ENCODE results near the gene VPS37C. TPM values are rescaled to one million over a fixed set of nuclear protein-coding genes. Genes with fewer than 3 reads are reported as not detected.

VPS37C gene
- total and polyA plus RNA-seq, 9 of the 15 experiments (the other 6 are each of a cell fraction or from before 2014, with no cell fraction given): 0.62 to 29.8 (median 11.5) TPM

- Histone ChIP-seq H3K79me2 (ENCODE audit: control insufficient read depth, insufficient read depth, low read length) (no peaks in the 10 kb centered on the region), H3K4me2 (ENCODE audit: insufficient read depth, low read length) (peak overlapping the region; percentile 47; the same call in 1 of the 2 replicates), H3K27ac (ENCODE audit: extremely low read depth, low read depth, low read length) (no peak overlapping the region; the same call in 2 of the 3 replicates), H3K4me1 (replicated peaks in 1 of 2; ENCODE audit: control insufficient read depth in 2 of 2, insufficient read depth in 2 of 2, low read length in 2 of 2) (peaks cover 0 to 20% of the 10 kb centered on the region in 2 experiments; a peak in 2 of 5 replicates), H3K27me3 (ENCODE audit: control insufficient read depth in 2 of 2, insufficient read depth in 2 of 2, low read length in 2 of 2) (peaks cover 16 to 23% of the 10 kb centered on the region in 2 experiments), H3K9ac (ENCODE audit: insufficient read depth in 1 of 2, low read depth in 2 of 2, low read length in 2 of 2) (peak overlapping the region in 1 of 2 experiments; percentile 3; a peak in 1 of 4 replicates), H4K20me1 (replicated peaks; ENCODE audit: control insufficient read depth, insufficient read depth, low read length) (peaks cover 10% of the 10 kb centered on the region), H2AFZ (ENCODE audit: low read depth, low read length) (no peak overlapping the region), H3K36me3 (ENCODE audit: control insufficient read depth, insufficient read depth, low read length) (peaks cover 18% of the 10 kb centered on the region; the same call in 2 of the 3 replicates), H3K9me1 (ENCODE audit: control insufficient read depth, insufficient read depth, low read length) (peaks cover 4% of the 10 kb centered on the region), H3K9me3 (replicated peaks; ENCODE audit: control insufficient read depth, insufficient read depth, low read depth, low read length) (no peaks in the 10 kb centered on the region), H3K4me3 (no peak overlapping the region)
- DNase-seq (ENCODE audit: extremely low read depth in 1 of 4, low spot score in 3 of 4) (peak; percentile 91 to 94 (median 94)), ATAC-seq (peak; percentile 98), FAIRE-seq (peak; percentile 96)
- 36% methylated on average over 29 of the region's 33 CpGs for WGBS (ENCODE audit: insufficient coverage, low coverage, missing lambda C conversion rate)
- in situ Hi-C loops (cut with MboI) (no loop called here), intact Hi-C loops (cut with micrococcal nuclease) (loop anchor here (1.0 to 5.0 kb wide), 6 partner anchors 43 to 353 kb away; no protein-coding TSS in a partner anchor)
- no TSS peak for BruUV-seq (replicated peaks)
- ChIA-PET CTCF (ENCODE audit: low intra/inter-chr PET ratio) (interaction anchor here (0.9 to 2.0 kb wide), 6 partner anchors 43 to 354 kb away, joined by 4 to 19 read pairs (median 10); no protein-coding TSS in a partner anchor), POLR2A (interaction anchor here (1.0 kb wide), 1 partner anchor 11 kb away, joined by 4 read pairs; no protein-coding TSS in a partner anchor)
- peak in 1 of 2 experiments; percentile 33; a peak in 1 of 4 replicates for TF ChIP-seq NRF1 (conservative IDR thresholded peaks at IDR 0.05 in 1 of 2, IDR thresholded peaks at IDR 0.05 in 1 of 2)
- TF ChIP-seq CHD4 (IDR thresholded peaks at IDR 0.05; ENCODE audit: insufficient read depth, insufficient replicate concordance, low read depth, low read length, poor library complexity, severe bottlenecking): no peak
- TF ChIP-seq GATAD2B (IDR thresholded peaks at IDR 0.05; ENCODE audit: borderline replicate concordance): peak; percentile 63; the same call in 1 of the 2 replicates
- TF ChIP-seq NONO (IDR thresholded peaks at IDR 0.05; ENCODE audit: low read depth in 2 of 2, low read length in 1 of 2): 0 out of 4 replicates have a peak, but pooled peaks of 1 of the 2 experiments have one; percentile 46
- TF ChIP-seq RCOR1 (IDR thresholded peaks at IDR 0.05; ENCODE audit: borderline replicate concordance in 1 of 2, low read depth in 2 of 2, low read length in 2 of 2): peak; percentile 20 to 83; a peak in 2 of 4 replicates
- no peak for TF ChIP-seq CBX1 (IDR thresholded peaks at IDR 0.05; ENCODE audit: low read depth)
- peak; percentile 54; the same call in 1 of the 2 replicates for TF ChIP-seq CHAMP1 (IDR thresholded peaks at IDR 0.05)
- TF ChIP-seq ZNF316 (IDR thresholded peaks at IDR 0.05): no peak
- TF ChIP-seq ADNP (tag; IDR thresholded peaks at IDR 0.05): no peak
- TF ChIP-seq TEAD4 (IDR thresholded peaks at IDR 0.05; ENCODE audit: low read length): peak; percentile 64
- TF ChIP-seq TEAD4 (CRISPR knock-in tag; IDR thresholded peaks at IDR 0.05; ENCODE audit: borderline replicate concordance): no peak
- TF ChIP-seq ASH1L (IDR thresholded peaks at IDR 0.05; ENCODE audit: borderline replicate concordance, low read depth, partially characterized antibody): peak; percentile 24
- peak; percentile 5 for TF ChIP-seq MEIS2 (IDR thresholded peaks at IDR 0.05; ENCODE audit: partially characterized antibody)
- no peak for TF ChIP-seq RFX7 (CRISPR knock-in tag; IDR thresholded peaks at IDR 0.05)
- TF ChIP-seq MEF2D (tag; conservative IDR thresholded peaks at IDR 0.05; ENCODE audit: low read depth): no peak
- TF ChIP-seq SAFB2 (IDR thresholded peaks at IDR 0.05; ENCODE audit: borderline replicate concordance, low read depth, low read length, severe bottlenecking): no peak
- peak; percentile 35; the same call in 1 of the 2 replicates for TF ChIP-seq ELF1 (tag; IDR thresholded peaks at IDR 0.05)
- peak; percentile 42 for TF ChIP-seq ARID1B (IDR thresholded peaks at IDR 0.05)
These were observed 31.3 kb downstream of the VPS37C start for GRCh38 chr11:61129639-61130523.
